GM12874 (cell line): Measurements from ENCODE around the gene NOS3.

Experiments used
- CTCF ChIP-seq: IDR thresholded peaks from 2 replicates; pipeline ENCODE4 v1.5.1; 2011; ENCODE audit warnings: low read depth, mild to moderate bottlenecking, control low read depth, low read length, moderate library complexity; ENCODE audit not compliant: insufficient read depth

The NOS3 gene

GRCh38 chr7:150958597-150958996 lies 32.2 kb upstream of the NOS3 start:
- TF ChIP-seq CTCF, result no peak

- no peak for TF ChIP-seq CTCF
Measured at GRCh38 chr7:150959081-150959480, 31.7 kb upstream of the NOS3 start.

- no peak for TF ChIP-seq CTCF
Measured at GRCh38 chr7:150959739-150960734, 30.8 kb upstream of the NOS3 start.

- no peak for TF ChIP-seq CTCF
Measured at GRCh38 chr7:150961510-150962289, 29.1 kb upstream of the NOS3 start.

- no peak for TF ChIP-seq CTCF
Measured at GRCh38 chr7:150962290-150962552, 28.6 kb upstream of the NOS3 start.

- peak; percentile 88 for TF ChIP-seq CTCF
Measured at GRCh38 chr7:150962553-150963399, 28.0 kb upstream of the NOS3 start.
